ENCODE data around the gene RFLNA.

DNA sequence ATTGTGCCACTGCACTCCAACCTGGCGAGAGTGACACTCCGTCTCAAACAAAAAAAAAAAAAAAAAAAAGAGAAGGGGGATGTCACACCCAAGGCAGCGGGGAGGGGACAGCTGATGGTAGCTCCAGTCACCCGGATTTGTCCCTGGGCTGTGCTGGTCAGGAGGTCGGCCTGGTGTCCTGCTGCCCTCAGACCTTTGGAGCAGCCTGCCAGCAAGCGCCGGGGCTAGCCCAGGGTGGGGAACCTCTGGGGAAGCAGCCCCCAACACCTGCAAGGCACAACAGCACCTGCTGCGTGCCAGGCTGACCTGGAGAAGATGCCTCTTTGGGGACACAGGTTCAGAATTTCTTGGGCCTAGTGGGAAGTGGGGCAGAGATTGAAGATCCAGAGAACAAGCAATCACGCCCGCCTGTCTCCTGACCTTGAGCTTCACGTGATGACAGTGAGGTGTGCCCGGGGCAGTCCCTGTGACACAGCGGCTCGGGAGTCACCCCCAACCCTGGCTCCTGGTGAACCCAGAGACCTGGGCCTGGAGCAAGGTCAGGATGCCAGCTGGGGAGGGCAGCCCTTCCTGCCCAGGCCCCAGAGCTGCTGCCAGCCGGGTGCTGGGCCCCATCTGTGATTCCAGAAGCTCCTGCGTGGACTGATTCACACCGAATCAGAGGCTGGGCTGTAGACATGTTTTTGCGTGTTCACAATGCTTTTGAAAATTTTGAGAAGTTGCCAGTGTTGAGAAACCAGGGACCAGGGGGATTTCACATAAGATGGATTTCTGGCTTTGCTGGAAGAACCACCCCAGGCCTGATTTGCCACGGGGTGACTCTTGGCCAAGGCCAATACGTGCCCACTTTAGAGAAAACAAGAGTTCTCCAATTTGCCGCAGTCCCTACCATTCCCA, 66.4 kb downstream of the RFLNA start:
- TF ChIP-seq, protein P1, sequence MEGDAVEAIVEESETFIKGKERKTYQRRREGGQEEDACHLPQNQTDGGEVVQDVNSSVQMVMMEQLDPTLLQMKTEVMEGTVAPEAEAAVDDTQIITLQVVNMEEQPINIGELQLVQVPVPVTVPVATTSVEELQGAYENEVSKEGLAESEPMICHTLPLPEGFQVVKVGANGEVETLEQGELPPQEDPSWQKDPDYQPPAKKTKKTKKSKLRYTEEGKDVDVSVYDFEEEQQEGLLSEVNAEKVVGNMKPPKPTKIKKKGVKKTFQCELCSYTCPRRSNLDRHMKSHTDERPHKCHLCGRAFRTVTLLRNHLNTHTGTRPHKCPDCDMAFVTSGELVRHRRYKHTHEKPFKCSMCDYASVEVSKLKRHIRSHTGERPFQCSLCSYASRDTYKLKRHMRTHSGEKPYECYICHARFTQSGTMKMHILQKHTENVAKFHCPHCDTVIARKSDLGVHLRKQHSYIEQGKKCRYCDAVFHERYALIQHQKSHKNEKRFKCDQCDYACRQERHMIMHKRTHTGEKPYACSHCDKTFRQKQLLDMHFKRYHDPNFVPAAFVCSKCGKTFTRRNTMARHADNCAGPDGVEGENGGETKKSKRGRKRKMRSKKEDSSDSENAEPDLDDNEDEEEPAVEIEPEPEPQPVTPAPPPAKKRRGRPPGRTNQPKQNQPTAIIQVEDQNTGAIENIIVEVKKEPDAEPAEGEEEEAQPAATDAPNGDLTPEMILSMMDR (conservative IDR thresholded peaks at IDR 0.05; ENCODE audit: low read length): no peak
- no peak for TF ChIP-seq EZH2phosphoT487 (IDR thresholded peaks at IDR 0.05; ENCODE audit: borderline replicate concordance, low read depth, low read length)
